ENCODE measurements around the gene BICD1.

Gene BICD1

GRCh38 chr12:32303174-32303549 lies 196.5 kb downstream of the BICD1 start:
- 96% methylated on average over 5 of the region's 5 CpGs for WGBS

GRCh38 chr12:32305163-32305562 lies 198.5 kb downstream of the BICD1 start:
- H3K9ac ChIP-seq (ENCODE audit: low read depth, low read length): no peak overlapping the region
- H3K9me3 ChIP-seq (ENCODE audit: insufficient read depth, low read depth, low read length): no peaks in the 10 kb centered on the region
- WGBS: no CpG with 5 or more reads among the region's 1 CpG
- H3K36me3 ChIP-seq (ENCODE audit: insufficient read depth, low read length): peaks cover 29% of the 10 kb centered on the region
- H3K4me1 ChIP-seq (ENCODE audit: insufficient read depth, low read length): 0 out of 2 replicates have a peak, but pooled peaks cover 3% of the 10 kb centered on the region
- no peak overlapping the region for H3K27ac ChIP-seq (ENCODE audit: low read depth, low read length)
- no peak overlapping the region for H3K4me3 ChIP-seq (ENCODE audit: low read length)
- no peaks in the 10 kb centered on the region for H3K27me3 ChIP-seq (ENCODE audit: insufficient read depth, low read length)

More at GRCh38 chr12:32303174-32303549, 196.5 kb downstream of the BICD1 start:
- Histone ChIP-seq H3K9me3 (ENCODE audit: insufficient read depth, low read depth, low read length) (no peaks in the 10 kb centered on the region), H3K27me3 (ENCODE audit: insufficient read depth, low read length) (no peaks in the 10 kb centered on the region), H3K36me3 (ENCODE audit: insufficient read depth, low read length) (peaks cover 26% of the 10 kb centered on the region), H3K27ac (ENCODE audit: low read depth, low read length) (no peak overlapping the region), H3K4me1 (ENCODE audit: insufficient read depth, low read length) (0 out of 2 replicates have a peak, but pooled peaks cover 3% of the 10 kb centered on the region), H3K9ac (ENCODE audit: low read depth, low read length) (no peak overlapping the region), H3K4me3 (ENCODE audit: low read length) (no peak overlapping the region)

- 81% methylated on average over 3 of the region's 3 CpGs for WGBS
- no peak overlapping the region for H3K9ac ChIP-seq (ENCODE audit: low read depth, low read length)
- no peaks in the 10 kb centered on the region for H3K9me3 ChIP-seq (ENCODE audit: insufficient read depth, low read depth, low read length)
- no peaks in the 10 kb centered on the region for H3K27me3 ChIP-seq (ENCODE audit: insufficient read depth, low read length)
- peaks cover 9% of the 10 kb centered on the region for H3K4me1 ChIP-seq (ENCODE audit: insufficient read depth, low read length)
- H3K27ac ChIP-seq (ENCODE audit: low read depth, low read length): no peak overlapping the region
- H3K4me3 ChIP-seq (ENCODE audit: low read length): no peak overlapping the region
- H3K36me3 ChIP-seq (ENCODE audit: insufficient read depth, low read length): peaks cover 34% of the 10 kb centered on the region
Observed at GRCh38 chr12:32307326-32307725, 200.7 kb downstream of the BICD1 start.

GRCh38 chr12:32309811-32310736 lies 203.4 kb downstream of the BICD1 start:
- Histone ChIP-seq H3K36me3 (ENCODE audit: insufficient read depth, low read length) (peaks cover 31% of the 10 kb centered on the region), H3K4me3 (ENCODE audit: low read length) (no peak overlapping the region), H3K27me3 (ENCODE audit: insufficient read depth, low read length) (no peaks in the 10 kb centered on the region), H3K4me1 (ENCODE audit: insufficient read depth, low read length) (peaks cover 9% of the 10 kb centered on the region), H3K9me3 (ENCODE audit: insufficient read depth, low read depth, low read length) (no peaks in the 10 kb centered on the region), H3K27ac (ENCODE audit: low read depth, low read length) (no peak overlapping the region), H3K9ac (ENCODE audit: low read depth, low read length) (no peak overlapping the region)
- 92% methylated on average over 9 of the region's 10 CpGs for WGBS

DNA sequence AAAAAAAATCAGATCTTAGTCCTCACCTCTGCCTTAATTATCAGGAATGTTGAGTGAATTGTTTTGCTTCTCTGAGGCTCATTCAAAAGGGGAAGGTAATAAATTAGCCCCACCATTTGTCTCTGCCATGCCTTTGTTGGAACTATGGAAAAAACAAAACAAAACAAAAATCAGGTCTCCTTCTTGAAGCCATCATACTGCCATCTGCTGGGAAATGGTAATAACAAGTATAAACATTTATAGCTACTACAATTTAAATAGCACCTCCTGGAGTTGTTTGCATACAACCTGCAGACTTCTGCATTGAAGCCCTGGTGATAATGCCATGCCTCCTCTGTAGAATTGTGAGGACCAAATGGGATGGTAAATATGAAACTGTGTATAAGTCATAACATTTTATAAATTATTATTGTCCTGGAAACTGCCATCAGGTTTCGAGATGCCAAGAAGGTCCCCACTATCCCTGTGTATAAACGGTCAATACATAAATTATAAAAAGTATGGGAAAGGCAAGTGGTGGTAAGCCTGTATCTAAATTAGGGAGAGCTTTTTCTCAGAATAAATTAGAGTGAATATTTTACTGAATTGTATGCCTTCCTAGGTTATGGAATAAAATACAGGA lies 205.5 kb downstream of the BICD1 start:
- Histone ChIP-seq H3K36me3 (ENCODE audit: insufficient read depth, low read length) (peaks cover 16% of the 10 kb centered on the region), H3K27ac (ENCODE audit: low read depth, low read length) (no peak overlapping the region), H3K4me1 (ENCODE audit: insufficient read depth, low read length) (peaks cover 9% of the 10 kb centered on the region), H3K9ac (ENCODE audit: low read depth, low read length) (no peak overlapping the region), H3K9me3 (ENCODE audit: insufficient read depth, low read depth, low read length) (no peaks in the 10 kb centered on the region), H3K4me3 (ENCODE audit: low read length) (no peak overlapping the region), H3K27me3 (ENCODE audit: insufficient read depth, low read length) (no peaks in the 10 kb centered on the region)
- WGBS: no CpG with 5 or more reads among the region's 2 CpGs

GRCh38 chr12:32322354-32322753 lies 215.7 kb downstream of the BICD1 start:
- peaks cover 5% of the 10 kb centered on the region; the same call in 1 of the 2 replicates for H3K36me3 ChIP-seq (ENCODE audit: insufficient read depth, low read length)
- no peak overlapping the region for H3K4me3 ChIP-seq (ENCODE audit: low read length)
- no peak overlapping the region for H3K27ac ChIP-seq (ENCODE audit: low read depth, low read length)
- WGBS: 70% methylated on average over 7 of the region's 7 CpGs
- H3K27me3 ChIP-seq (ENCODE audit: insufficient read depth, low read length): no peaks in the 10 kb centered on the region
- no peaks in the 10 kb centered on the region for H3K9me3 ChIP-seq (ENCODE audit: insufficient read depth, low read depth, low read length)
- peaks cover 7% of the 10 kb centered on the region; the same call in 1 of the 2 replicates for H3K4me1 ChIP-seq (ENCODE audit: insufficient read depth, low read length)
- no peak overlapping the region for H3K9ac ChIP-seq (ENCODE audit: low read depth, low read length)

GRCh38 chr12:32331133-32331532 lies 224.5 kb downstream of the BICD1 start:
- Histone ChIP-seq H3K36me3 (ENCODE audit: insufficient read depth, low read length) (peaks cover 42% of the 10 kb centered on the region), H3K4me1 (ENCODE audit: insufficient read depth, low read length) (peaks cover 5% of the 10 kb centered on the region; the same call in 1 of the 2 replicates), H3K9ac (ENCODE audit: low read depth, low read length) (no peak overlapping the region), H3K27ac (ENCODE audit: low read depth, low read length) (no peak overlapping the region), H3K27me3 (ENCODE audit: insufficient read depth, low read length) (no peaks in the 10 kb centered on the region), H3K4me3 (ENCODE audit: low read length) (no peak overlapping the region), H3K9me3 (ENCODE audit: insufficient read depth, low read depth, low read length) (no peaks in the 10 kb centered on the region)
- WGBS: 100% methylated on average over 2 of the region's 2 CpGs

DNA sequence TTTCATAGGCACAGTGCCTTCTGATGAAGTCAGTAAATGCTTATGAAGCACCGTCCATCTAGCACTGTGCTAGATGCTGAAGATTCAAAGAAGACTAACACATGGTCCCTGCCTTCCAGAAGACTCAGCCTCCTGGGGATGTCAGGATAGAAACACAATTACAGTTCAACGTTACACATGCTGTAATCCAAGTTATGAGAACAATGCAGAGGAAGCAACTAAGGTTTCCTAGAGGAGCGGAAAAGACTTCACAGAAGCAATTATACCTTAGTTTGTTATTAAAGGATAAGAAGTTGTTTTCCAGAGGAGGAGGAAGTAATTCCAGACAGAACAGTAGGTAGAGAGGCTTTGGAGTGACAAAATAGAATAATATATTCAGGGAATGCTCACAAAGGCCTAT lies 225.8 kb downstream of the BICD1 start:
- Histone ChIP-seq H3K9ac (ENCODE audit: low read depth, low read length) (no peak overlapping the region), H3K9me3 (ENCODE audit: insufficient read depth, low read depth, low read length) (no peaks in the 10 kb centered on the region), H3K4me1 (ENCODE audit: insufficient read depth, low read length) (peaks cover 5% of the 10 kb centered on the region; the same call in 1 of the 2 replicates), H3K4me3 (ENCODE audit: low read length) (no peak overlapping the region), H3K27me3 (ENCODE audit: insufficient read depth, low read length) (no peaks in the 10 kb centered on the region), H3K36me3 (ENCODE audit: insufficient read depth, low read length) (peaks cover 48% of the 10 kb centered on the region), H3K27ac (ENCODE audit: low read depth, low read length) (no peak overlapping the region)
- WGBS: 92% methylated on average over 3 of the region's 3 CpGs

DNA sequence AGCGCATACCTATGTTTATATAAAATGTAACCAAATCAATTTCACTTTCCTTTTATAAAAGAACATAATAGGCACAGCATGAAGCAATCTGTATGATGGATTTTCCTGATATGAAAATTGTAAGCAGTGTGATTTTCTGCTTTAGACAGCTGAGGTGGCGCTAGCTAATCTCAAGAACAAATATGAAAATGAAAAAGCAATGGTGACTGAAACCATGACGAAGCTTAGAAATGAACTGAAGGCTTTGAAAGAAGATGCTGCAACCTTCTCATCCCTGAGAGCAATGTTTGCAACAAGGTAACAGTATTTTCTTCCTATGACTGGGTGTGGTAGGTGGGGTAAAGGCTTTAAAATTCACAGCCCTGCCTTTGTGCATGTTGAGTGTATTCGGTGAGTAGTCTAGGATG lies 227.7 kb downstream of the BICD1 start:
- no peak overlapping the region for H3K27ac ChIP-seq (ENCODE audit: low read depth, low read length)
- whole genome bisulfite sequencing: 96% methylated on average over 3 of the region's 4 CpGs
- H3K9me3 ChIP-seq (ENCODE audit: insufficient read depth, low read depth, low read length): no peaks in the 10 kb centered on the region
- no peaks in the 10 kb centered on the region for H3K27me3 ChIP-seq (ENCODE audit: insufficient read depth, low read length)
- no peak overlapping the region for H3K4me3 ChIP-seq (ENCODE audit: low read length)
- H3K4me1 ChIP-seq (ENCODE audit: insufficient read depth, low read length): peaks cover 5% of the 10 kb centered on the region; the same call in 1 of the 2 replicates
- no peak overlapping the region for H3K9ac ChIP-seq (ENCODE audit: low read depth, low read length)
- peaks cover 52% of the 10 kb centered on the region for H3K36me3 ChIP-seq (ENCODE audit: insufficient read depth, low read length)

- Histone ChIP-seq H3K9ac (ENCODE audit: low read depth, low read length) (no peak overlapping the region), H3K4me1 (ENCODE audit: insufficient read depth, low read length) (peaks cover 5% of the 10 kb centered on the region; the same call in 1 of the 2 replicates), H3K27ac (ENCODE audit: low read depth, low read length) (no peak overlapping the region), H3K36me3 (ENCODE audit: insufficient read depth, low read length) (peaks cover 71% of the 10 kb centered on the region), H3K9me3 (ENCODE audit: insufficient read depth, low read depth, low read length) (no peaks in the 10 kb centered on the region), H3K4me3 (ENCODE audit: low read length) (no peak overlapping the region), H3K27me3 (ENCODE audit: insufficient read depth, low read length) (no peaks in the 10 kb centered on the region)
- WGBS: 97% methylated on average over 3 of the region's 4 CpGs
Observed at GRCh38 chr12:32336261-32336660, 229.6 kb downstream of the BICD1 start.

DNA sequence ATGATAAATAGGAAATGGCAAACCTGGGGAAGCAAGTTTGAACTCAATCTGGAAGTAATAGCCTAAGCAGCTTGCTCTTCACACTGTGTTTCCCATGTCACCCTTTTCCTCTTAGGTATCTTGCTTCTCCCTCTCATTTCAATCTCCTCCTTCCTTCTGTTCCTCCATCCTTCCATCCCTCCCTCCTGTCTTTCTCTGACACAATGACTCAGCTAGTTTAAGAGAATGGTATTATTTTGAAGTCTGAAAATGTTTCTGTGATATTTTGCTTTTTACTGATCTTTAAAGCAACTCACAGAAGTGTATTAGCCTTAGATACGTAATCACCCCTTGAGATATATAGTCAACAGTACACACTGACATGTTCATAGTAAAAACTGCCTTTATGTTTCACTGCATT lies 236.8 kb downstream of the BICD1 start:
- 100% methylated on average over 1 of the region's 1 CpG for WGBS
- no peak overlapping the region for H3K27ac ChIP-seq (ENCODE audit: low read depth, low read length)

More for the DNA sequence above, 236.8 kb downstream of the BICD1 start:
- Histone ChIP-seq H3K27me3 (ENCODE audit: insufficient read depth, low read length) (no peaks in the 10 kb centered on the region), H3K9me3 (ENCODE audit: insufficient read depth, low read depth, low read length) (no peaks in the 10 kb centered on the region), H3K4me3 (ENCODE audit: low read length) (no peak overlapping the region), H3K9ac (ENCODE audit: low read depth, low read length) (no peak overlapping the region), H3K4me1 (ENCODE audit: insufficient read depth, low read length) (no peaks in the 10 kb centered on the region), H3K36me3 (ENCODE audit: insufficient read depth, low read length) (peaks cover 47% of the 10 kb centered on the region)
